ENCODE measurements around the gene PPM1H. TPM values are rescaled to one million over a fixed set of nuclear protein-coding genes. Genes with fewer than 3 reads are reported as not detected.

Gene PPM1H
- total and polyA plus RNA-seq, 10 of the 15 experiments (the other 5 are each of a cell fraction or from before 2014, with no cell fraction given): 0.11 to 0.83 (median 0.49) TPM

GRCh38 chr12:62873826-62874448 is 61.0 kb downstream of the PPM1H start:
- Histone ChIP-seq H3K4me3 (no peak overlapping the region), H2AFZ (ENCODE audit: control insufficient read depth, low read depth, low read length) (no peak overlapping the region), H3K9me3 (replicated peaks; ENCODE audit: control insufficient read depth, insufficient read depth, low read length) (no peaks in the 10 kb centered on the region), H3K27ac (ENCODE audit: control insufficient read depth, insufficient read depth) (no peak overlapping the region), H3K27me3 (replicated peaks in 1 of 2; ENCODE audit: control insufficient read depth in 2 of 2, insufficient read depth in 2 of 2, low read length in 1 of 2) (0 out of 4 replicates have a peak, but pooled peaks cover 0 to 4% of the 10 kb centered on the region in 2 experiments), H3K4me2 (ENCODE audit: control insufficient read depth, insufficient read depth) (no peak overlapping the region), H3K4me1 (ENCODE audit: control insufficient read depth, insufficient read depth, low read length) (no peaks in the 10 kb centered on the region), H3K9ac (ENCODE audit: control insufficient read depth, insufficient read depth, low read length) (no peak overlapping the region), H3K79me2 (ENCODE audit: control insufficient read depth, insufficient read depth, low read length) (no peaks in the 10 kb centered on the region), H3K36me3 (ENCODE audit: control insufficient read depth in 2 of 2, insufficient read depth in 2 of 2, low read length in 1 of 2) (no peaks in the 10 kb centered on the region), H4K20me1 (ENCODE audit: control insufficient read depth, insufficient read depth) (no peaks in the 10 kb centered on the region)
- DNase-seq (ENCODE audit: low read depth, low spot score) (no peak), FAIRE-seq (no peak), ATAC-seq (no peak)
- in situ Hi-C loops (cut with MboI) (no loop called here), intact Hi-C loops (cut with micrococcal nuclease; ENCODE audit: unreplicated experiment) (no loop called here)
- ChIA-PET POLR2A (no interaction called here), SMC1A (ENCODE audit: uncharacterized antibody, unreplicated experiment) (no interaction called here), RAD21 (ENCODE audit: unreplicated experiment) (no interaction called here), CTCF (no interaction called here)
- BruUV-seq (replicated peaks): no TSS peak
- whole genome bisulfite sequencing (ENCODE audit: insufficient coverage, insufficient replicate concordance, low lambda C conversion rate, missing lambda C conversion rate): 14% methylated on average over 4 of the region's 4 CpGs
- TF ChIP-seq HDAC6 (IDR thresholded peaks at IDR 0.05; ENCODE audit: unreplicated experiment) (no peak), MTA2 (IDR thresholded peaks at IDR 0.05; ENCODE audit: low read depth) (no peak), PBX3 (IDR thresholded peaks at IDR 0.05; ENCODE audit: insufficient replicate concordance, low read depth, low read length) (no peak), ZBED1 (IDR thresholded peaks at IDR 0.05; ENCODE audit: borderline replicate concordance) (no peak), MAX (IDR thresholded peaks at IDR 0.05; ENCODE audit: low read depth, low read length) (no peak)
- TF ChIP-seq, protein P1, sequence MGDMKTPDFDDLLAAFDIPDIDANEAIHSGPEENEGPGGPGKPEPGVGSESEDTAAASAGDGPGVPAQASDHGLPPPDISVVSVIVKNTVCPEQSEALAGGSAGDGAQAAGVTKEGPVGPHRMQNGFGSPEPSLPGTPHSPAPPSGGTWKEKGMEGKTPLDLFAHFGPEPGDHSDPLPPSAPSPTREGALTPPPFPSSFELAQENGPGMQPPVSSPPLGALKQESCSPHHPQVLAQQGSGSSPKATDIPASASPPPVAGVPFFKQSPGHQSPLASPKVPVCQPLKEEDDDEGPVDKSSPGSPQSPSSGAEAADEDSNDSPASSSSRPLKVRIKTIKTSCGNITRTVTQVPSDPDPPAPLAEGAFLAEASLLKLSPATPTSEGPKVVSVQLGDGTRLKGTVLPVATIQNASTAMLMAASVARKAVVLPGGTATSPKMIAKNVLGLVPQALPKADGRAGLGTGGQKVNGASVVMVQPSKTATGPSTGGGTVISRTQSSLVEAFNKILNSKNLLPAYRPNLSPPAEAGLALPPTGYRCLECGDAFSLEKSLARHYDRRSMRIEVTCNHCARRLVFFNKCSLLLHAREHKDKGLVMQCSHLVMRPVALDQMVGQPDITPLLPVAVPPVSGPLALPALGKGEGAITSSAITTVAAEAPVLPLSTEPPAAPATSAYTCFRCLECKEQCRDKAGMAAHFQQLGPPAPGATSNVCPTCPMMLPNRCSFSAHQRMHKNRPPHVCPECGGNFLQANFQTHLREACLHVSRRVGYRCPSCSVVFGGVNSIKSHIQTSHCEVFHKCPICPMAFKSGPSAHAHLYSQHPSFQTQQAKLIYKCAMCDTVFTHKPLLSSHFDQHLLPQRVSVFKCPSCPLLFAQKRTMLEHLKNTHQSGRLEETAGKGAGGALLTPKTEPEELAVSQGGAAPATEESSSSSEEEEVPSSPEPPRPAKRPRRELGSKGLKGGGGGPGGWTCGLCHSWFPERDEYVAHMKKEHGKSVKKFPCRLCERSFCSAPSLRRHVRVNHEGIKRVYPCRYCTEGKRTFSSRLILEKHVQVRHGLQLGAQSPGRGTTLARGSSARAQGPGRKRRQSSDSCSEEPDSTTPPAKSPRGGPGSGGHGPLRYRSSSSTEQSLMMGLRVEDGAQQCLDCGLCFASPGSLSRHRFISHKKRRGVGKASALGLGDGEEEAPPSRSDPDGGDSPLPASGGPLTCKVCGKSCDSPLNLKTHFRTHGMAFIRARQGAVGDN (IDR thresholded peaks at IDR 0.05): no peak

All from GM12878 (cell line).